HCT116 (cell line): ENCODE measurements around the gene TRIM65. TPM values are rescaled to one million over a fixed set of nuclear protein-coding genes. Genes with fewer than 3 reads are reported as not detected.

Source experiments
- ATAC-seq: fragments of 200-7000 bp; cut with Tn5 transposase; 2 replicates; pipeline ENCODE4 v1.9.1; 2020; ENCODE audit warnings: mild to moderate bottlenecking, moderate library complexity
- BruUV-seq: library from RNA; stranded (reverse); fragments of 400-500 nt; replicated peaks from 2 replicates; lab custom pipeline; 2021; lab: Mats Ljungman, UMichigan
- CTCF ChIA-PET: fragments of 300-600 bp; sonication (Branson Sonifier 250); formaldehyde crosslinking; loops from one replicate; lab custom pipeline; 2021; ENCODE audit warnings: antibody characterized with exemption; lab: Charles Lee
- POLR2A ChIA-PET: fragments of 300-600, 350-600 bp; sonication (Branson Sonifier 250); formaldehyde crosslinking; loops from one replicate; lab custom pipeline; 2021; ENCODE audit warnings: antibody characterized with exemption; lab: Charles Lee
- RAD21 ChIA-PET, 2 experiments: fragments of 300-600 bp; sonication (Branson Sonifier 250); formaldehyde crosslinking; loops; one replicate each; lab custom pipeline; 2023; ENCODE audit warnings: low total read pairs in 2 of 2; ENCODE audit not compliant: uncharacterized antibody in 2 of 2, unreplicated experiment in 2 of 2, low non-redundant PET in 1 of 2; lab: Charles Lee
- DNase-seq: peaks from one replicate; pipeline ENCODE4 v3.0.0-alpha.2; 2010; ENCODE audit warnings: low read depth, low spot score
- H2AFZ ChIP-seq: fragments of 200-600 bp; shearing (Covaris generic), sonication (generic); 2 replicates; pipeline ENCODE4 v1.6.1; 2017; ENCODE audit warnings: low read depth, mixed run types, mixed read lengths, antibody characterized with exemption, low read length; ENCODE audit not compliant: poor library complexity, severe bottlenecking
- H3K27ac ChIP-seq: 2 replicates; pipeline ENCODE4 v1.5.1; 2012; ENCODE audit warnings: low read depth, low read length
- H3K27me3 ChIP-seq: fragments of 200-600 bp; sonication (generic); 2 replicates; pipeline ENCODE4 v1.6.1; 2016; ENCODE audit warnings: mixed run types, low read length, mixed read lengths; ENCODE audit not compliant: insufficient read depth
- H3K36me3 ChIP-seq, 2 experiments: fragments of 200-500 bp in 1 of 2; fragments of 200-600 bp in 1 of 2; sonication (Bioruptor generic) in 1 of 2; sonication (generic) in 1 of 2; 2 replicates each; pipeline versions ENCODE4 v1.5.1 to v1.6.1; 2014 to 2016; ENCODE audit warnings: low read length in 2 of 2, inconsistent platforms in 1 of 2, mixed read lengths in 1 of 2, mixed run types in 1 of 2; ENCODE audit not compliant: insufficient read depth in 2 of 2, control insufficient read depth in 1 of 2
- H3K4me1 ChIP-seq, 2 experiments: fragments of 200-600 bp in 1 of 2; sonication (generic) in 1 of 2; 2 replicates each; pipeline versions ENCODE4 v1.5.1 to v1.6.1; 2012 to 2017; ENCODE audit warnings: low read length in 2 of 2, inconsistent platforms in 1 of 2, mild to moderate bottlenecking in 1 of 2, mixed read lengths in 1 of 2, mixed run types in 1 of 2, moderate library complexity in 1 of 2; ENCODE audit not compliant: insufficient read depth in 2 of 2, control insufficient read depth in 1 of 2
- H3K4me2 ChIP-seq: fragments of 200-600 bp; sonication (generic); 2 replicates; pipeline ENCODE4 v1.6.1; 2017; ENCODE audit warnings: mixed run types, low read length, mixed read lengths
- H3K4me3 ChIP-seq, 2 experiments: fragments of 200-600 bp in 1 of 2; sonication (generic) in 1 of 2; replicated peaks in 1 of 2; 2 replicates each; pipeline ENCODE4 v1.5.1; 2011 to 2016; ENCODE audit warnings: low read length in 2 of 2, control low read depth in 1 of 2, low read depth in 1 of 2, mild to moderate bottlenecking in 1 of 2, mixed read lengths in 1 of 2, mixed run types in 1 of 2
- H3K79me2 ChIP-seq: fragments of 200-600 bp; sonication (generic); 2 replicates; pipeline ENCODE4 v1.6.1; 2017; ENCODE audit warnings: mild to moderate bottlenecking, mixed run types, low read length, moderate library complexity, mixed read lengths; ENCODE audit not compliant: insufficient read depth
- H3K9ac ChIP-seq: fragments of 200-600 bp; sonication (generic); 2 replicates; pipeline ENCODE4 v1.6.1; 2016; ENCODE audit warnings: low read length, mixed read lengths
- H3K9me2 ChIP-seq: fragments of 200-600 bp; sonication (generic), shearing (Covaris generic); 2 replicates; pipeline ENCODE4 v1.6.1; 2017; ENCODE audit warnings: mixed run types, mild to moderate bottlenecking, moderate library complexity; ENCODE audit not compliant: insufficient read depth
- H3K9me3 ChIP-seq, 2 experiments: fragments of 200-500 bp in 1 of 2; fragments of 200-600 bp in 1 of 2; sonication (Bioruptor generic) in 1 of 2; sonication (generic) in 1 of 2; 2 replicates each; pipeline ENCODE4 v1.6.1; 2014 to 2017; ENCODE audit warnings: low read length in 2 of 2, mixed read lengths in 2 of 2, inconsistent platforms in 1 of 2, low read depth in 1 of 2, mild to moderate bottlenecking in 1 of 2, mixed run types in 1 of 2, moderate library complexity in 1 of 2; ENCODE audit not compliant: control insufficient read depth in 1 of 2, insufficient read depth in 1 of 2
- H4K20me1 ChIP-seq: fragments of 200-600 bp; sonication (generic), shearing (Covaris generic); 2 replicates; pipeline ENCODE4 v1.6.1; 2017; ENCODE audit warnings: mixed run types, mild to moderate bottlenecking, moderate library complexity; ENCODE audit not compliant: insufficient read depth
- CBX3 ChIP-seq: IDR thresholded peaks from 2 replicates; pipeline ENCODE4 v1.6.1; 2012; ENCODE audit warnings: low read depth
- ELF1 ChIP-seq: IDR thresholded peaks from 2 replicates; pipeline ENCODE4 v1.6.1; 2012; ENCODE audit warnings: low read depth, borderline replicate concordance
- EZH2 ChIP-seq: fragments of 200-600 bp; sonication (generic); IDR thresholded peaks from 2 replicates; pipeline ENCODE4 v1.6.1; 2017; ENCODE audit warnings: antibody characterized with exemption, mixed run types
- EZH2phosphoT487 ChIP-seq: fragments of 200-600 bp; IDR thresholded peaks from 2 replicates; pipeline ENCODE4 v1.6.1; 2018; ENCODE audit warnings: antibody characterized with exemption, borderline replicate concordance
- FOSL1 ChIP-seq: IDR thresholded peaks from 2 replicates; pipeline ENCODE4 v1.6.1; 2012; ENCODE audit warnings: low read depth
- POLR2A ChIP-seq: IDR thresholded peaks from 2 replicates; pipeline ENCODE4 v1.7.0; 2011; ENCODE audit warnings: borderline replicate concordance; ENCODE audit not compliant: insufficient read depth, insufficient read length; ENCODE audit errors: extremely low read depth
- RAD21 ChIP-seq: IDR thresholded peaks from 2 replicates; pipeline ENCODE4 v1.6.1; 2012; ENCODE audit warnings: low read depth, mild to moderate bottlenecking
- SIN3A ChIP-seq: IDR thresholded peaks from 2 replicates; pipeline ENCODE4 v1.6.1; 2012; ENCODE audit warnings: low read depth
- SP1 ChIP-seq: IDR thresholded peaks from 2 replicates; pipeline ENCODE4 v1.6.1; 2012; ENCODE audit warnings: low read depth
- SRF ChIP-seq: IDR thresholded peaks from 2 replicates; pipeline ENCODE4 v1.6.1; 2012; ENCODE audit warnings: low read depth
- ZFX ChIP-seq: fragments of 450-650 bp; IDR thresholded peaks from 2 replicates; pipeline ENCODE4 v1.6.1; 2017
- intact Hi-C: fragments of 100-400 bp; cut with micrococcal nuclease; formaldehyde crosslinking; loops from 2 replicates; pipeline ENCODE4 v1.10.0; 2022
- total RNA-seq: library from RNA; stranded (reverse); gene quantifications from one replicate; pipeline ENCODE4 v1.2.1, GENCODE V29; 2021; ENCODE audit not compliant: unreplicated experiment
- TF ChIP-seq, protein P1 (sequence below): IDR thresholded peaks from 2 replicates; pipeline ENCODE4 v1.6.1; 2012
- TF ChIP-seq, protein P2 (sequence below): IDR thresholded peaks from 2 replicates; pipeline ENCODE4 v1.6.1; 2012; ENCODE audit warnings: low read depth
- TF ChIP-seq, protein P3 (sequence below): IDR thresholded peaks from 2 replicates; pipeline ENCODE4 v1.6.1; 2011; ENCODE audit warnings: mild to moderate bottlenecking, low read length, moderate library complexity; ENCODE audit not compliant: insufficient replicate concordance; ENCODE audit errors: extremely low read depth

TRIM65 gene
- total RNA-seq, 1 experiment from 2014 or later: 53.0 TPM

DNA sequence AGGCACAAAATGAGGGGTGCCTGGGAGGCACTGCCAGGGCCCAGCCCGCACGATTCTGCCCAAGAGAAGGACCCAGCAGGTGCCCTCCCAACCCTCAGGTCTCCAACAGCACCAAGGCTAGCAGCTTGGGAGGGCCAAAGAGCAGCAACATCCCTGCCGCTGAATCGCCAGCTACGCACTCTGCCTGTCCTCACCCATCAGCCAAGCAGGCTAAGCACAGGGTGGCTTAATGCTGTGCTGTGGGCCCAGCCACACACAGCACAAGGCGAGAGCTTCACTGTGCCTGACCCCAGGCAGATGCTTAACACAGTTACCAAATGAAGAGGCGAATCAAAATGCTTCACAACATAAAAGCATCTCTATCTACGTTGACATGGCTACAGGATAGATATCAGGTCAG is 18.5 kb upstream of the TRIM65 start:
- H3K27me3 ChIP-seq: no peaks in the 10 kb centered on the region
- no peak overlapping the region for H3K4me3 ChIP-seq
- peaks cover 0 to 9% of the 10 kb centered on the region in 2 experiments; a peak in 2 of 4 replicates for H3K4me1 ChIP-seq
- no peak for TF ChIP-seq SP1
- no peak for TF ChIP-seq EZH2
- TF ChIP-seq POLR2A: no peak
- TF ChIP-seq, protein P1, sequence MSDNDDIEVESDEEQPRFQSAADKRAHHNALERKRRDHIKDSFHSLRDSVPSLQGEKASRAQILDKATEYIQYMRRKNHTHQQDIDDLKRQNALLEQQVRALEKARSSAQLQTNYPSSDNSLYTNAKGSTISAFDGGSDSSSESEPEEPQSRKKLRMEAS: no peak
- TF ChIP-seq SIN3A: no peak
- no peak for TF ChIP-seq ELF1
- no peak for TF ChIP-seq EZH2phosphoT487
- no peak for TF ChIP-seq FOSL1
- TF ChIP-seq ZFX: no peak
- no peak for TF ChIP-seq CBX3
- no peak for TF ChIP-seq SRF
- no peak for TF ChIP-seq RAD21
- BruUV-seq: no TSS peak
- DNase-seq: no peak
- H4K20me1 ChIP-seq: no peaks in the 10 kb centered on the region
- ChIA-PET POLR2A (interaction anchor here (1.2 kb wide), 1 partner anchor 135 kb away, joined by 3 read pairs; no protein-coding TSS in a partner anchor), RAD21 (no interaction called here), CTCF (interaction anchor here (1.2 kb wide), 1 partner anchor 13 kb away, joined by 5 read pairs; no protein-coding TSS in a partner anchor)
- peak; percentile 16 for ATAC-seq
- no peaks in the 10 kb centered on the region for H3K9me2 ChIP-seq
- H3K9ac ChIP-seq: no peak overlapping the region
- H3K79me2 ChIP-seq: no peaks in the 10 kb centered on the region
- no peak overlapping the region for H2AFZ ChIP-seq
- no peak overlapping the region for H3K27ac ChIP-seq
- intact Hi-C loops: no loop called here
- H3K9me3 ChIP-seq: no peaks in the 10 kb centered on the region
- H3K36me3 ChIP-seq: no peaks in the 10 kb centered on the region
- H3K4me2 ChIP-seq: no peak overlapping the region

DNA sequence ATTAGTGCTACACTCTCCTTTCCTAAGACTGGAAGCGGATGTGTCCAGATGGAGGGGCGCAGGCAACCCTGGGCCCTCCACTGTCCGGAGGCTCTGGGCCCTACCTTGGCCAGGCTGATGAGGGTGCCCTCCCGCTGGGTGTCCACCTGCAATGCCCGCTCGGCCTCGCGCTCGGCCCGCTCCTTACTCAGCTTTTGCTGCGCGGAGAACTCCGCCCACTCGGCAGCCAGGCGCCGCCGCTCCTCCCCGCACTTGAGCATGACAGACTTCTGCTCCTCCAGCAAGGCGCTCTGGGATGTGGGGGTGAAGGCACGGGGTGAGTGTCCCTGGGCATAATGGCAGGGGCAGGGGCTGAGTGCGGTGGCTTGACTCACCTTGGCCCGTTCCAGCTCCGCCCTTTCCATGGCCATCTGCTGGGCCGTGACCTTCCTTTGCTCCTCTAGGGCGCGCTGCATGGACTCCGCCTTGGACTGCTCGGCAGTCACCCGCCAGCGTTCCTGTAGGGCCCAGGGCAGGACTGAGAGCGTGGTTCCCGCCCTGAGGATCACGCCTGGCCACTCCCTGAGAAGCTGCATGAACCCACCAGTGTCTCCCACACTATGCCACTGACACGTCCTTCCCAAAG is 18.0 kb upstream of the TRIM65 start:
- Histone ChIP-seq H2AFZ (no peak overlapping the region), H3K9ac (no peak overlapping the region), H3K79me2 (no peaks in the 10 kb centered on the region), H3K4me2 (no peak overlapping the region), H3K27ac (no peak overlapping the region), H3K4me1 (peaks cover 0 to 9% of the 10 kb centered on the region in 2 experiments; a peak in 2 of 4 replicates), H3K4me3 (no peak overlapping the region), H3K36me3 (no peaks in the 10 kb centered on the region), H3K9me2 (no peaks in the 10 kb centered on the region), H3K27me3 (no peaks in the 10 kb centered on the region), H4K20me1 (no peaks in the 10 kb centered on the region), H3K9me3 (no peaks in the 10 kb centered on the region)
- DNase-seq (no peak), ATAC-seq (peak; percentile 74)
- TF ChIP-seq SRF (no peak), SIN3A (no peak)
- TF ChIP-seq, protein P2, sequence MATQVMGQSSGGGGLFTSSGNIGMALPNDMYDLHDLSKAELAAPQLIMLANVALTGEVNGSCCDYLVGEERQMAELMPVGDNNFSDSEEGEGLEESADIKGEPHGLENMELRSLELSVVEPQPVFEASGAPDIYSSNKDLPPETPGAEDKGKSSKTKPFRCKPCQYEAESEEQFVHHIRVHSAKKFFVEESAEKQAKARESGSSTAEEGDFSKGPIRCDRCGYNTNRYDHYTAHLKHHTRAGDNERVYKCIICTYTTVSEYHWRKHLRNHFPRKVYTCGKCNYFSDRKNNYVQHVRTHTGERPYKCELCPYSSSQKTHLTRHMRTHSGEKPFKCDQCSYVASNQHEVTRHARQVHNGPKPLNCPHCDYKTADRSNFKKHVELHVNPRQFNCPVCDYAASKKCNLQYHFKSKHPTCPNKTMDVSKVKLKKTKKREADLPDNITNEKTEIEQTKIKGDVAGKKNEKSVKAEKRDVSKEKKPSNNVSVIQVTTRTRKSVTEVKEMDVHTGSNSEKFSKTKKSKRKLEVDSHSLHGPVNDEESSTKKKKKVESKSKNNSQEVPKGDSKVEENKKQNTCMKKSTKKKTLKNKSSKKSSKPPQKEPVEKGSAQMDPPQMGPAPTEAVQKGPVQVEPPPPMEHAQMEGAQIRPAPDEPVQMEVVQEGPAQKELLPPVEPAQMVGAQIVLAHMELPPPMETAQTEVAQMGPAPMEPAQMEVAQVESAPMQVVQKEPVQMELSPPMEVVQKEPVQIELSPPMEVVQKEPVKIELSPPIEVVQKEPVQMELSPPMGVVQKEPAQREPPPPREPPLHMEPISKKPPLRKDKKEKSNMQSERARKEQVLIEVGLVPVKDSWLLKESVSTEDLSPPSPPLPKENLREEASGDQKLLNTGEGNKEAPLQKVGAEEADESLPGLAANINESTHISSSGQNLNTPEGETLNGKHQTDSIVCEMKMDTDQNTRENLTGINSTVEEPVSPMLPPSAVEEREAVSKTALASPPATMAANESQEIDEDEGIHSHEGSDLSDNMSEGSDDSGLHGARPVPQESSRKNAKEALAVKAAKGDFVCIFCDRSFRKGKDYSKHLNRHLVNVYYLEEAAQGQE: no peak
- TF ChIP-seq, protein P3, sequence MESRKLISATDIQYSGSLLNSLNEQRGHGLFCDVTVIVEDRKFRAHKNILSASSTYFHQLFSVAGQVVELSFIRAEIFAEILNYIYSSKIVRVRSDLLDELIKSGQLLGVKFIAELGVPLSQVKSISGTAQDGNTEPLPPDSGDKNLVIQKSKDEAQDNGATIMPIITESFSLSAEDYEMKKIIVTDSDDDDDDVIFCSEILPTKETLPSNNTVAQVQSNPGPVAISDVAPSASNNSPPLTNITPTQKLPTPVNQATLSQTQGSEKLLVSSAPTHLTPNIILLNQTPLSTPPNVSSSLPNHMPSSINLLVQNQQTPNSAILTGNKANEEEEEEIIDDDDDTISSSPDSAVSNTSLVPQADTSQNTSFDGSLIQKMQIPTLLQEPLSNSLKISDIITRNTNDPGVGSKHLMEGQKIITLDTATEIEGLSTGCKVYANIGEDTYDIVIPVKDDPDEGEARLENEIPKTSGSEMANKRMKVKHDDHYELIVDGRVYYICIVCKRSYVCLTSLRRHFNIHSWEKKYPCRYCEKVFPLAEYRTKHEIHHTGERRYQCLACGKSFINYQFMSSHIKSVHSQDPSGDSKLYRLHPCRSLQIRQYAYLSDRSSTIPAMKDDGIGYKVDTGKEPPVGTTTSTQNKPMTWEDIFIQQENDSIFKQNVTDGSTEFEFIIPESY: no peak
- no TSS peak for BruUV-seq
- CTCF ChIA-PET: interaction anchor here (1.2 kb wide), 1 partner anchor 13 kb away, joined by 5 read pairs; no protein-coding TSS in a partner anchor
- POLR2A ChIA-PET: interaction anchor here (1.2 kb wide), 1 partner anchor 135 kb away, joined by 3 read pairs; no protein-coding TSS in a partner anchor
- RAD21 ChIA-PET: no interaction called here
- intact Hi-C loops: no loop called here
